HG03060 (cell line): ENCODE results near the gene NUP214.
"Not testable (repeated sequence)": the region's sequence is repeated elsewhere in the genome, so short reads cannot be mapped to it uniquely, and the experiment has no call there.

ENCODE experiments used
- ATAC-seq: cut with Tn5 transposase; IDR thresholded peaks from one replicate; pipeline ENCODE4 v1.9.1; 2021; ENCODE audit warnings: low read depth, moderate number of reproducible peaks; ENCODE audit not compliant: unreplicated experiment

The NUP214 gene

GRCh38 chr9:131191032-131191431, 65.6 kb downstream of the NUP214 start:
- not testable (repeated sequence) for ATAC-seq

GRCh38 chr9:131191857-131192256, 66.5 kb downstream of the NUP214 start:
- ATAC-seq = no peak

- no peak for ATAC-seq
Measured at GRCh38 chr9:131193051-131193450, 67.7 kb downstream of the NUP214 start.

DNA sequence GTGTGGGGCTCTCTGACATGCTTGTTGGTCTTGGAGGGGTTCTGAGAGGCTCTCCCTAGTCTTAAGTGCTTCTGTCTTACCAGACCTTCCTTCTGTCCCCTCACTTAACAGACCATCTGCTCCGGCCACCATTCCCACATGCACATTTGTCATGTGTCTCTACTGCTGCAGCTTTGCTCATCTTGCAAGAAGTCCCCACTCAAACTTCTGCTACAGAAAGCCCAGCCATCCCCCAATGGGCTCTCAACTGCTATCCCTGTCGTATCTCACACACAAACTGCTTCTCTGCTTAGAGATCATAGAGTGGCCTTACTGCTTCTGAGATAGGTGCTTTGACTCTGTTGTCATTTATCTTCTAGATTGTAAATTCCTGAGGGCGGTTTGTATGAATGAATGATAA, 69.4 kb downstream of the NUP214 start:
- no peak for ATAC-seq

DNA sequence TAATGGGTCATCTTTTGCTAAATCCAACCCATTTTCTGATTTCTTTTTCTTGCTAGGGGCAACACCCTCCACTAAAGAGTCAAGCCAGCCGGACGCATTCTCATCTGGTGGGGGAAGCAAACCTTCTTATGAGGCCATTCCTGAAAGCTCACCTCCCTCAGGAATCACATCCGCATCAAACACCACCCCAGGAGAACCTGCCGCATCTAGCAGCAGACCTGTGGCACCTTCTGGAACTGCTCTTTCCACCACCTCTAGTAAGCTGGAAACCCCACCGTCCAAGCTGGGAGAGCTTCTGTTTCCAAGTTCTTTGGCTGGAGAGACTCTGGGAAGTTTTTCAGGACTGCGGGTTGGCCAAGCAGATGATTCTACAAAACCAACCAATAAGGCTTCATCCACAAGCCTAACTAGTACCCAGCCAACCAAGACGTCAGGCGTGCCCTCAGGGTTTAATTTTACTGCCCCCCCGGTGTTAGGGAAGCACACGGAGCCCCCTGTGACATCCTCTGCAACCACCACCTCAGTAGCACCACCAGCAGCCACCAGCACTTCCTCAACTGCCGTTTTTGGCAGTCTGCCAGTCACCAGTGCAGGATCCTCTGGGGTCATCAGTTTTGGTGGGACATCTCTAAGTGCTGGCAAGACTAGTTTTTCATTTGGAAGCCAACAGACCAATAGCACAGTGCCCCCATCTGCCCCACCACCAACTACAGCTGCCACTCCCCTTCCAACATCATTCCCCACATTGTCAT, 72.0 kb downstream of the NUP214 start:
- no peak for ATAC-seq

GRCh38 chr9:131198041-131198715, 72.8 kb downstream of the NUP214 start:
- no peak for ATAC-seq

DNA sequence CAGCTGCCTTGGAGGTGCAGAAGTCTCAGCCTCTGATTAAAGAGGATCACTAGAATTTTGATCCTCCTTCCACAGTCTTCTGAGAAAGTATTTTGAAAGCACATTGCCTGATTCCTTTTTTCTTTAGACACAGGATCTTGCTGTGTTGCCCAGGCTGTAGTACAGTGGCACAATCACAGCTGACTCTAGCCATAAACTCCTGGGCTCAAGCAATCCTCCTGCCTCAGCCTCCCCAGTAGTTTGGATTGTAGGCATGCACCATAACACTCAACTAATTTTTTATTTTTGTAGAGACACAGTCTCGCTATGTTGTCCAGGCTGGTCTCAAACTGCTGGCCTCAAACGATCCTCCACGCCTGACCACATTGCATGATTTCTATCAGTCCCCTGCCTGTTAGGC, 76.5 kb downstream of the NUP214 start:
- no peak for ATAC-seq

DNA sequence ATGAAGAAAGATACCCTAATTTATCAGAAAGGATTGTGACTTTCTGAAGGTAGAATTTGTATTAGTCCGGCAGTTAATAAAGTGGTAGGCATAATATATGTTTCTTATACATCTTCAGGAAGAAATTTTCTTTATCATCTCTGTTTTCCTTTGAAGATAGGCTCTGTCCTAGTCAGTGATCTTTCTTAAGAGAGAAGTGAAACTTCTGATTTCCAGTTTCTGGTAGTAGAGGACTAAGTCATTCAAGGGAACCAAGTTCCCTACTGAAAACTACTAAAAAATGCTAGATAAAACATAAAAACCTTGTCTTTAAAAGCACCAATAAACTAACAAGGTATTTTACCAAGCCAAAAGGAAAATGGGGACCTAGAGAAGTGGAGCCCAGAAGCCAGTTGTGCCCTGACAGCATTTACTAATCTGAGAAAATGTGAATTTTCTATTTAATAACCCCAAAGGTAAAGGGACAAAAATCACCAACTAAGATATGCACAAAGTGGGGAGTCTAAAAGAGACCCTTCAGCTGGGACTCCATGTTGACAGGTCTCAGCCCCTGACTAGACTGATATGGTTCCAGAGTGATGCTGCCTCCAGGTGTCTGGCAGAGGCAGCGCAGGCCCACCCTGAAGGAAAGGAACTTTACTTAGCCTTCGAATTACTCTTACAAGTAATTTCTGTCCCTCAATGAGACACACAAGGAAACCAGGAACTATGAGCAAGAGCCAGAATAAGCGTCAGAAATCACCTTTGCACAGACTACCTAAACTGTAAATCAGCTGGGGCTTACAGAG, 78.2 kb downstream of the NUP214 start:
- ATAC-seq = no peak

DNA sequence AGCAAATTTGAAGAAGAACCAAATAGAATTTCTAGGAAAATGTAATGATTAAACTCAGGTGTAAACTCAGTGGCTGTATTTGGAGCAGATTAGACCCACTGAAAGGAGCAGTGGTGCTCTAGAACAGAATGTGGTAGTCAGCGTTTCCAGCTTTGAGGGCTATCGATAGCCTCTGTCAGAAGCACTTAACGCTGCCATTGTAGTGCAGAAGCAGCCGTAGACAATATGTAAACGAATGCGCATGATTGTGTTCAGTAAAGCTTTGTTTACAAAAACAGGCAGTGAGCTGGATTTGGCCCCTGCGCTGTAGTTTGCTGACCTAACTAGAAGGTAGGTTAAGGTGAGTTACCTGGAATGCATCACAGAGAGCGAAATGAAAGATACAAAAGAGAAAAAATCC, 78.9 kb downstream of the NUP214 start:
- ATAC-seq = no peak

- ATAC-seq = no peak
Measured at GRCh38 chr9:131206495-131206894, 81.1 kb downstream of the NUP214 start.

DNA sequence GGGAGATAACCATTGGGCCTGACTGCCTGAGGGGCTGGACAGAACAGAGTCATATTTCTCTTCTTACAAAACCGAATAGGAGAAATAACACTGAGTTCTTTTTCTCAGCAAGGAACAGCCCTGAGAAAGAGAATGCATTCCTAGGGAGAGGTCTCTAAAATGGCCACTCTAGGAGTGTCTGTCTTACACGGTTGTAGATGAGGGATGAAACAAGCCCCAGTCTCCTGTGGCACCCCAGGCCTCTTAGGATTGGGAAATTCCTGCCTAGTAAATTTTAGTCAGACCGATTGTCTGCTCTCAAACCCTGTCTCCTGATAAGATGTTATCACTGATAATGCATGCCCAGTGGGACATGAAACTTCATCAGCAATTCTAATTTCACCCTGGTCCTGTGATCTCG, 86.5 kb downstream of the NUP214 start:
- ATAC-seq = not testable (repeated sequence)

DNA sequence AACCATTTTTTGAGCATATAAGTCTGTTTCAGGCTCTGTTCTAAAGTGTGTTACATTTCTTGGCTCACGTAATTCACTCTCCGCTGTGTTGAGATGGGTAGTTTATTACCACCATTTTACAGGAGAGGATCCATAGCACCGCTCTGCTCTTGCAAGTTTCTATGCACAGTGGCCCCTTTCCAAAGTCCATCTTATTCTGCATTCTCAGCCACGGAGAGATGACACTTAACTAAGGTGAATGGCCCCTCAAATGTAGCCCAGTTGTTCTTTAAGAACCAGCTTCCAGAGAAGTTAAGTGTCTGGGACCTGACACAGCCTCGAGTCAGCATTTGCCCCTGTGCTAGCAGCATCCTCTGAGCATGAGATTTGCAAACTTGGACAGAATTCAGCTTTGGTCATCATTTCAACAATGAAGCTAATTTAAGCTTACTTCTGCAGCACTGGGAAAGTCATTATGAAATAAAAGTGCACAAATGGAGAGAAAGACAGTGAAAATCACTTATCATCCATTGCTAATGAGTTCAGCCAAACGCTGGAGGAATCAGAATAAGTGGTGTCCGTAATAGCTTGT, 89.0 kb downstream of the NUP214 start:
- no peak for ATAC-seq

- ATAC-seq = no peak
Measured at GRCh38 chr9:131214876-131215275, 89.5 kb downstream of the NUP214 start.

GRCh38 chr9:131216806-131217205, 91.4 kb downstream of the NUP214 start:
- no peak for ATAC-seq

DNA sequence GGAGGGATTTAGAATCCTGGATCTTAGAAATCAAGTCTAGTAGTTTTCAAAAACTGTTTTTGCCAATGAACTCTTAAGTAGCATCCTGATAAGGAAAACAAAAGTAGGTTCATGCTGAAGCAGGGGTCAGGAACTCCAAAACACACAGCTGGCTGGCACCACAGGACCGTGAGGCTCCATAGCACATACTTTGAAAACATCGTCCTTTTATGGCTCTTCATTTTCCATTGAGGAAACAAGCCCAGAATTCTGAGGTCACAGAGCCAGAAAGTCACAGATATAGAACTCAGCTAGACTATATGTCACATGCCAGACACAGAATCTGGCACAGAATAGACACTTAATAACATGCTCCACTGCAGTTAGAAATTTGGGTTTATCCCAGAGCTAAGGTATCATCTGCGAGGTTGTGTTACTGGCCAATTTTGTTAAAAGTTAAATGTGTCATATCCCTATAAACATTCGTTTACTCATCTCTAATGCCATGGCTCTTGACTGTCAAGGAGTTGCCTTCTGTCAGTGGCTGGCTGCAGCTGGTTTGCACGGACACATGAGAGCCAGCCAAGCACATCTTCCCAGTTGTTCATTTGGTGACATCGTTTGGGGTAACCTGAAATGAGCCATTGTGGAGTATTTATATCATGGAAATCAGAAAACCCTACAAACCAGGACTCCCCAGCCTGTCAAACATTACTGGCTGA, 92.1 kb downstream of the NUP214 start:
- no peak for ATAC-seq

- no peak for ATAC-seq
Measured at GRCh38 chr9:131218370-131218769, 93.0 kb downstream of the NUP214 start.

DNA sequence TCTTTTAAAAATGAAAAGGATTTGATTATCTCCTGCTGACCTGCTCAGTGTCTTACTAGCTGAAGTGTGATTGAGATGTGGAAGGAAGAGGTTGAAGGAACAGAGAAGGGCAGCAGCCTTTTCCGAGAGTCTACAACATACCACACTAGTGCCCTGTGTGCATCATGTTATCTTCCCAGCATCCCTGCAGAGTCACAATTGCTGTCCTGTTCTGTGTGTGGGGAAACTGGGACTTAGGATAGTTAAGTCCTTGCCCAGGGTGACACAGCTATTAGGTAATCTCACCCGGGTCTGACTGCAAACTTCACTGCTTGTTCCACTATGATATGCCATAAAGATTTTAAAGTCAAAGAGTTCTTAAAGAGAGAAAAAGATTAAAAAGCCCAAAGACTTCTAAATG, 95.1 kb downstream of the NUP214 start:
- no peak for ATAC-seq

DNA sequence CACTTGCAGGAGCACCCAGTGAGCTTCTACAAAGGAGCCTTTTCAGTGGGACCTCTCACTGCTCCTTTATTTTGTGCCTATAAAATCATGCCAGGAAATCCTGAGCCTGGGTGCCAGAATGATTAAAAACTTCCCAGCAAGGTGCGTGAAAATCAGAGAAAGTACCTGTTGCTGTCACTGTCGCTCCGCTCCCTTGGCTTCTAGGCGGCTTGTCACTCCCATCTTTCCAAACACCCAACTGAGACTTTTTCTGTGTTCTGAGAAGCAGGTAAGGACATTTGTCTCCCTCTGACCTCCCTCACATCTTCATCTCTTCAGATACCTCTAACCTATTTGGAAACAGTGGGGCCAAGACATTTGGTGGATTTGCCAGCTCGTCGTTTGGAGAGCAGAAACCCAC, 97.1 kb downstream of the NUP214 start:
- no peak for ATAC-seq

- ATAC-seq = no peak
Measured at GRCh38 chr9:131226226-131226625, 100.8 kb downstream of the NUP214 start.

DNA sequence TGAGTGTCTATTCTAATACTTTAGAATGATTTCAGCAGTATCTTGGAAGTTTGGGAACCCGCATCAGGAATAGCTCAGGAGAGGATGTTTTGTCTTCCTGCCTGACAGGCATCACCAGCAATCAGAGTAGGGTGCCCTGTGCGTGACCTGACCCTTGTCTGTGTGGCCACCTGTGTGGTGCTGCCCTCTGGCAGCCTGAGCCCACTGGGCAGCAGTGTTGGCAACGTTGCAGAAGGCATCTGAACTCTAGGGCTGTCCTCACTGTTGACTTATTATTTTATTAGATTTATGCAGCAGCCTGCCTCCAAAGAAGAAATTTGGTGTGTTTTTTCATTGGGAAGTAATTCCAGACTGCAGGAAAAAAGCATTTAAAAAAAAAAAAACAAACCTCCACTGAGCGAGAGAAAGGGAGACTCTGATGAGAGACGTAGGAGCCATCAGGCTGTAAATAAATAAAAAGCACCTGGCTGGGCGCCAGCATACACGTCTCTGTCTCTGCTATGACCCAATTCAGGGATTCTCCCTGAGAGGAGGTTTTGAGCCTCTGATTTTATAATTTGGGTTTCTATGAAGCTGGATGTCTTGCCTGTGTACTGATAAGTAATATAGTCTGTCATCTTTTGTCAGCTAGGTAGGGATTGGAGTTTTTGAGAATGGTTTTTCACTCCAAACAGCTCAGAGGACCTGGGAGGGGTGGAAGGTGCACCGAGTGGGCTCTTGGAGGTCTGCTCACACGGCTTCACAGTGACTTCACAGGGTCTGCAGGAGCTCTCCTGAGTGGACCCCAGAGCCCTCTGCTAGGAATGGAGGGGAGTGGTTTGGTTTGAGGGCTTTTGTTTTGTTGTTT, 101.9 kb downstream of the NUP214 start:
- ATAC-seq = no peak
